SU-DHL-6 (cell line): Measurements from ENCODE around the gene STOML1.

Experiments used
- CTCF ChIP-seq: fragments of 200-600 bp; sonication (generic); IDR thresholded peaks from one replicate; pipeline ENCODE4 v1.5.1; 2017; ENCODE audit warnings: antibody characterized with exemption, mild to moderate bottlenecking, low read length, moderate library complexity; ENCODE audit not compliant: insufficient read depth, poor library complexity, severe bottlenecking
- EZH2phosphoT487 ChIP-seq: fragments of 200-600 bp; sonication (generic), shearing (Covaris generic); conservative IDR thresholded peaks from 2 replicates; pipeline ENCODE4 v1.6.1; 2018; ENCODE audit warnings: mild to moderate bottlenecking, antibody characterized with exemption, low read length, moderate library complexity, mixed read lengths

DNA sequence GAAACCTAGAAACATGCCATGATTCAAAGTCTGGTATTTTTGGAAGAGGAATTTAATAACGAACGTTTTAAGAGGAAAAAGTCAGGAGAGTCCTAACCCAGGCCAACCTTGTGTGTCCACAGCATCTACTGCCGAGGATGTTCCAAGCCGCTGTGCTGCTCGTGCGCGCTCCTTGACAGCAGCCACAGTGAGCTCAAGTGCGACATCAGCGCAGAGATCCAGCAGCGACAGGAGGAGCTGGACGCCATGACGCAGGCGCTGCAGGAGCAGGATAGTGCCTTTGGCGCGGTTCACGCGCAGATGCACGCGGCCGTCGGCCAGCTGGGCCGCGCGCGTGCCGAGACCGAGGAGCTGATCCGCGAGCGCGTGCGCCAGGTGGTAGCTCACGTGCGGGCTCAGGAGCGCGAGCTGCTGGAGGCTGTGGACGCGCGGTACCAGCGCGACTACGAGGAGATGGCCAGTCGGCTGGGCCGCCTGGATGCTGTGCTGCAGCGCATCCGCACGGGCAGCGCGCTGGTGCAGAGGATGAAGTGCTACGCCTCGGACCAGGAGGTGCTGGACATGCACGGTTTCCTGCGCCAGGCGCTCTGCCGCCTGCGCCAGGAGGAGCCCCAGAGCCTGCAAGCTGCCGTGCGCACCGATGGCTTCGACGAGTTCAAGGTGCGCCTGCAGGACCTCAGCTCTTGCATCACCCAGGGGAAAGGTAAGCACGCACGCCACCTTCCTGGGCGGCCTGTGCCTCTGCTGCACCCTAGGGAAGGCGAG lies 30.8 kb upstream of the STOML1 start:
- TF ChIP-seq EZH2phosphoT487 (no peak), CTCF (no peak)
